H9 (cell line): Measurements from ENCODE around the gene JPT2. TPM values are rescaled to one million over a fixed set of nuclear protein-coding genes. Genes with fewer than 3 reads are reported as not detected.

ENCODE experiments used
- DNase-seq: peaks from one replicate; pipeline ENCODE4 v3.0.0-alpha.2; 2017
- H2AFZ ChIP-seq: one replicate; pipeline ENCODE4 v1.6.1; 2013; ENCODE audit warnings: mild to moderate bottlenecking, low read length, control low read depth, moderate library complexity
- H2AK5ac ChIP-seq: 2 replicates; pipeline ENCODE4 v1.6.1; 2013; ENCODE audit warnings: low read length, control low read depth, mixed read lengths; ENCODE audit not compliant: insufficient read length
- H2BK120ac ChIP-seq: one replicate; pipeline ENCODE4 v1.6.1; 2013; ENCODE audit warnings: low read depth, mild to moderate bottlenecking, low read length, control low read depth, inconsistent platforms; ENCODE audit not compliant: poor library complexity, severe bottlenecking
- H2BK12ac ChIP-seq: 2 replicates; pipeline ENCODE4 v1.6.1; 2013; ENCODE audit warnings: low read length, control low read depth, mixed read lengths, low read depth; ENCODE audit not compliant: insufficient read length
- H2BK15ac ChIP-seq: 2 replicates; pipeline ENCODE4 v1.6.1; 2013; ENCODE audit warnings: low read depth, low read length, control low read depth
- H2BK20ac ChIP-seq: one replicate; pipeline ENCODE4 v1.6.1; 2013; ENCODE audit warnings: low read depth, mild to moderate bottlenecking, low read length, control low read depth, inconsistent platforms; ENCODE audit not compliant: poor library complexity, severe bottlenecking
- H2BK5ac ChIP-seq: 2 replicates; pipeline ENCODE4 v1.6.1; 2013; ENCODE audit warnings: low read length, control low read depth, mixed read lengths; ENCODE audit not compliant: insufficient read length
- H3K14ac ChIP-seq: 2 replicates; pipeline ENCODE4 v1.6.1; 2013; ENCODE audit warnings: low read length, control low read depth; ENCODE audit not compliant: insufficient read depth
- H3K18ac ChIP-seq: 2 replicates; pipeline ENCODE4 v1.6.1; 2013; ENCODE audit warnings: low read depth, mild to moderate bottlenecking, mixed read lengths, low read length, control low read depth; ENCODE audit not compliant: insufficient read length
- H3K23ac ChIP-seq: 2 replicates; pipeline ENCODE4 v1.6.1; 2013; ENCODE audit warnings: low read length, control low read depth, mixed read lengths, low read depth; ENCODE audit not compliant: insufficient read length
- H3K23me2 ChIP-seq: 2 replicates; pipeline ENCODE4 v1.6.1; 2013; ENCODE audit warnings: low read depth, mild to moderate bottlenecking, mixed read lengths, low read length, control low read depth; ENCODE audit not compliant: insufficient read length, poor library complexity, severe bottlenecking
- H3K27ac ChIP-seq: 2 replicates; pipeline ENCODE4 v1.5.1; 2013; ENCODE audit warnings: low read length, control low read depth, mixed read lengths, low read depth; ENCODE audit not compliant: insufficient read length
- H3K27me3 ChIP-seq: 2 replicates; pipeline ENCODE4 v1.6.1; 2013; ENCODE audit warnings: low read length, control low read depth, inconsistent platforms; ENCODE audit not compliant: insufficient read depth
- H3K4ac ChIP-seq: 2 replicates; pipeline ENCODE4 v1.6.1; 2013; ENCODE audit warnings: low read depth, mild to moderate bottlenecking, control low read depth, inconsistent platforms, low read length, moderate library complexity
- H3K4me1 ChIP-seq: 2 replicates; pipeline ENCODE4 v1.6.1; 2013; ENCODE audit warnings: low read length, control low read depth, inconsistent platforms; ENCODE audit not compliant: insufficient read depth
- H3K4me2 ChIP-seq: 2 replicates; pipeline ENCODE4 v1.6.1; 2013; ENCODE audit warnings: low read length, control low read depth, mixed read lengths; ENCODE audit not compliant: insufficient read length, insufficient read depth
- H3K56ac ChIP-seq: 2 replicates; pipeline ENCODE4 v1.6.1; 2013; ENCODE audit warnings: low read depth, mild to moderate bottlenecking, mixed read lengths, low read length, control low read depth; ENCODE audit not compliant: insufficient read length
- H3K79me1 ChIP-seq: 2 replicates; pipeline ENCODE4 v1.6.1; 2013; ENCODE audit warnings: low read depth, mild to moderate bottlenecking, moderate library complexity, low read length, control low read depth, inconsistent platforms; ENCODE audit not compliant: insufficient read depth, poor library complexity, severe bottlenecking
- H3K79me2 ChIP-seq: 2 replicates; pipeline ENCODE4 v1.6.1; 2013; ENCODE audit warnings: low read length, control low read depth, inconsistent platforms; ENCODE audit not compliant: insufficient read depth
- H3K9ac ChIP-seq: 2 replicates; pipeline ENCODE4 v1.6.1; 2013; ENCODE audit warnings: low read length, control low read depth, mixed read lengths; ENCODE audit not compliant: insufficient read length; ENCODE audit errors: extremely low read depth
- H3K9me3 ChIP-seq: one replicate; pipeline ENCODE4 v1.6.1; 2013; ENCODE audit warnings: low read depth, low read length, inconsistent platforms; ENCODE audit not compliant: control insufficient read depth
- H3T11ph ChIP-seq: one replicate; pipeline ENCODE4 v1.6.1; 2013; ENCODE audit warnings: mild to moderate bottlenecking, low read length, control low read depth, inconsistent platforms
- H4K20me1 ChIP-seq: one replicate; pipeline ENCODE4 v1.6.1; 2013; ENCODE audit not compliant: control insufficient read depth, insufficient read length, insufficient read depth
- H4K5ac ChIP-seq: 2 replicates; pipeline ENCODE4 v1.6.1; 2013; ENCODE audit warnings: low read depth, mild to moderate bottlenecking, mixed read lengths, low read length, control low read depth; ENCODE audit not compliant: insufficient read length
- H4K8ac ChIP-seq: replicated peaks from 2 replicates; pipeline ENCODE4 v1.6.1; 2013; ENCODE audit warnings: low read length, control low read depth, mixed read lengths, low read depth; ENCODE audit not compliant: insufficient read length
- H4K91ac ChIP-seq: 2 replicates; pipeline ENCODE4 v1.6.1; 2013; ENCODE audit warnings: low read depth, mild to moderate bottlenecking, moderate library complexity, mixed read lengths, low read length, control low read depth; ENCODE audit not compliant: insufficient read length
- H3K27ac Mint-ChIP-seq, 3 experiments: 2 replicates in 2 of 3; 3 replicates in 1 of 3; pipeline ENCODE4 v1.8.0; 2020 to 2021; ENCODE audit warnings: mixed read lengths in 3 of 3, mild to moderate bottlenecking in 1 of 3, moderate library complexity in 1 of 3
- H3K27me3 Mint-ChIP-seq: 2 replicates; pipeline ENCODE4 v1.8.0; 2021; ENCODE audit warnings: low read depth, mild to moderate bottlenecking, moderate library complexity, mixed read lengths
- H3K36me3 Mint-ChIP-seq, 3 experiments: 2 replicates in 2 of 3; 3 replicates in 1 of 3; pipeline ENCODE4 v1.8.0; 2020 to 2021; ENCODE audit warnings: low read depth in 3 of 3, mixed read lengths in 3 of 3; ENCODE audit not compliant: insufficient read depth in 1 of 3
- H3K4me1 Mint-ChIP-seq, 2 experiments: 2 replicates each; pipeline ENCODE4 v1.8.0; 2020; ENCODE audit warnings: mixed read lengths in 2 of 2
- H3K4me3 Mint-ChIP-seq, 2 experiments: 2 replicates in 1 of 2; 3 replicates in 1 of 2; pipeline ENCODE4 v1.8.0; 2020 to 2021; ENCODE audit warnings: mild to moderate bottlenecking in 2 of 2, mixed read lengths in 2 of 2, moderate library complexity in 1 of 2
- H3K9me3 Mint-ChIP-seq, 2 experiments: 2 replicates in 1 of 2; 3 replicates in 1 of 2; pipeline ENCODE4 v1.8.0; 2020; ENCODE audit warnings: mild to moderate bottlenecking in 2 of 2, mixed read lengths in 2 of 2, moderate library complexity in 1 of 2
- WGBS: extraction: QIAGEN DNeasy Blood & Tissue Kit; methylation state at CpG from one replicate; pipeline ENCODE4 v1.1.7; 2013; ENCODE audit warnings: missing lambda C conversion rate, low lambda C conversion rate, mixed read lengths; ENCODE audit not compliant: insufficient read length; ENCODE audit errors: extremely low coverage; 5-methylcytosine and 5-hydroxymethylcytosine counted together
- total RNA-seq: library from RNA; stranded (reverse); gene quantifications from 2 replicates; pipeline ENCODE4 v1.2.1, GENCODE V29; 2021
- TF ChIP-seq, protein P1 (sequence below): fragments of 200-600 bp; sonication (generic); conservative IDR thresholded peaks from 3 replicates; pipeline ENCODE4 v1.8.0; 2021; ENCODE audit warnings: antibody characterized with exemption, mild to moderate bottlenecking

Gene JPT2
- total RNA-seq, 1 experiment from 2014 or later = 206 TPM

DNA sequence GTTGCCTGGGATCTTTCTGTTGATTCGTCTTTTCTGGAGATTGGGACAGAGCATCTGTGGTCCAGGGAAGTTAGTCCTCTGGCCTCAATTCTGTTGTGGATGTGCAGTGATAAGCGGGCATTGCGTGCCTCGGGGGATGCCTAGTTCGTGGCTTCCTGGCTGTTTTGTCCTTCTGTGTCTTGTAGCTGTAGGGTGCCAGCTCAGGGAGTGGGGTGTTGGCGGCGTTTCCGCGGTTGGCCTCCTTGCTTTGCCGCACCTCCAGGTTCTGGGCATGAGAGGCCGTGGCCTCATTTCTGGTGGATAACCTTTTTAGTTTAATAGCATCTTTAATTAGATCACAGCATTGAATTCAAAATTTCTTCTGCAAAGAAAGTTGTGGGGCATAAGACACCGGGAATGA, 1.4 kb upstream of the JPT2 start:
- WGBS = no CpG with 5 or more reads among the region's 12 CpGs

More for the DNA sequence above, 1.4 kb upstream of the JPT2 start:
- peaks cover 32% of the 10 kb centered on the region for H3K79me2 ChIP-seq
- Mint-ChIP-seq H3K4me3 (peak overlapping the region in 1 of 2 experiments; percentile 75; a peak in 2 of 5 replicates), H3K27me3 (no peaks in the 10 kb centered on the region; the same call in 1 of the 2 replicates), H3K9me3 (no peaks in the 10 kb centered on the region), H3K4me1 (peaks cover 27 to 31% of the 10 kb centered on the region in 2 experiments), H3K27ac (peak overlapping the region in 1 of 3 experiments; percentile 37; a peak in 3 of 7 replicates), H3K36me3 (peaks cover 19 to 70% (median 55%) of the 10 kb centered on the region in 3 experiments; a peak in 6 of 7 replicates)
- H4K5ac ChIP-seq = no peak overlapping the region
- no peak overlapping the region for H3K4me2 ChIP-seq
- peaks cover 4% of the 10 kb centered on the region for H4K20me1 ChIP-seq
- no peaks in the 10 kb centered on the region for H3K4me1 ChIP-seq
- H2AK5ac ChIP-seq = no peak overlapping the region
- no peak overlapping the region for H3K9ac ChIP-seq
- H3K79me1 ChIP-seq = no peaks in the 10 kb centered on the region
- no peak overlapping the region for H2BK120ac ChIP-seq
- no peak overlapping the region for H2BK5ac ChIP-seq
- no peak overlapping the region for H3K23ac ChIP-seq
- H3T11ph ChIP-seq = no peak overlapping the region
- TF ChIP-seq, protein P1, sequence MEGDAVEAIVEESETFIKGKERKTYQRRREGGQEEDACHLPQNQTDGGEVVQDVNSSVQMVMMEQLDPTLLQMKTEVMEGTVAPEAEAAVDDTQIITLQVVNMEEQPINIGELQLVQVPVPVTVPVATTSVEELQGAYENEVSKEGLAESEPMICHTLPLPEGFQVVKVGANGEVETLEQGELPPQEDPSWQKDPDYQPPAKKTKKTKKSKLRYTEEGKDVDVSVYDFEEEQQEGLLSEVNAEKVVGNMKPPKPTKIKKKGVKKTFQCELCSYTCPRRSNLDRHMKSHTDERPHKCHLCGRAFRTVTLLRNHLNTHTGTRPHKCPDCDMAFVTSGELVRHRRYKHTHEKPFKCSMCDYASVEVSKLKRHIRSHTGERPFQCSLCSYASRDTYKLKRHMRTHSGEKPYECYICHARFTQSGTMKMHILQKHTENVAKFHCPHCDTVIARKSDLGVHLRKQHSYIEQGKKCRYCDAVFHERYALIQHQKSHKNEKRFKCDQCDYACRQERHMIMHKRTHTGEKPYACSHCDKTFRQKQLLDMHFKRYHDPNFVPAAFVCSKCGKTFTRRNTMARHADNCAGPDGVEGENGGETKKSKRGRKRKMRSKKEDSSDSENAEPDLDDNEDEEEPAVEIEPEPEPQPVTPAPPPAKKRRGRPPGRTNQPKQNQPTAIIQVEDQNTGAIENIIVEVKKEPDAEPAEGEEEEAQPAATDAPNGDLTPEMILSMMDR = no peak
- H3K23me2 ChIP-seq = peaks cover 6% of the 10 kb centered on the region
- no peak overlapping the region for H3K14ac ChIP-seq
- no peak overlapping the region for H3K4ac ChIP-seq
- no peaks in the 10 kb centered on the region for H3K9me3 ChIP-seq
- H4K91ac ChIP-seq = no peak overlapping the region
- H2AFZ ChIP-seq = no peak overlapping the region
- no peak overlapping the region for H3K56ac ChIP-seq
- H3K27me3 ChIP-seq = no peaks in the 10 kb centered on the region
- no peak for DNase-seq
- no peak overlapping the region for H2BK12ac ChIP-seq
- no peak overlapping the region for H3K18ac ChIP-seq
- H4K8ac ChIP-seq = no peak overlapping the region
- H2BK20ac ChIP-seq = no peak overlapping the region
- no peak overlapping the region for H3K27ac ChIP-seq
- H2BK15ac ChIP-seq = no peak overlapping the region
